HCT116 (cell line): ENCODE data around the gene NOC4L. TPM values are rescaled to one million over a fixed set of nuclear protein-coding genes. Genes with fewer than 3 reads are reported as not detected.

ENCODE experiments used
- ATAC-seq: fragments of 200-7000 bp; cut with Tn5 transposase; 2 replicates; pipeline ENCODE4 v1.9.1; 2020; ENCODE audit warnings: mild to moderate bottlenecking, moderate library complexity
- BruUV-seq: library from RNA; stranded (reverse); fragments of 400-500 nt; replicated peaks from 2 replicates; lab custom pipeline; 2021; lab: Mats Ljungman, UMichigan
- CTCF ChIA-PET: fragments of 300-600 bp; sonication (Branson Sonifier 250); formaldehyde crosslinking; loops from one replicate; lab custom pipeline; 2021; ENCODE audit warnings: antibody characterized with exemption; lab: Charles Lee
- POLR2A ChIA-PET: fragments of 300-600, 350-600 bp; sonication (Branson Sonifier 250); formaldehyde crosslinking; loops from one replicate; lab custom pipeline; 2021; ENCODE audit warnings: antibody characterized with exemption; lab: Charles Lee
- RAD21 ChIA-PET, 2 experiments: fragments of 300-600 bp; sonication (Branson Sonifier 250); formaldehyde crosslinking; loops; one replicate each; lab custom pipeline; 2023; ENCODE audit warnings: low total read pairs in 2 of 2; ENCODE audit not compliant: uncharacterized antibody in 2 of 2, unreplicated experiment in 2 of 2, low non-redundant PET in 1 of 2; lab: Charles Lee
- DNase-seq: peaks from one replicate; pipeline ENCODE4 v3.0.0-alpha.2; 2010; ENCODE audit warnings: low read depth, low spot score
- H2AFZ ChIP-seq: fragments of 200-600 bp; shearing (Covaris generic), sonication (generic); 2 replicates; pipeline ENCODE4 v1.6.1; 2017; ENCODE audit warnings: low read depth, mixed run types, mixed read lengths, antibody characterized with exemption, low read length; ENCODE audit not compliant: poor library complexity, severe bottlenecking
- H3K27ac ChIP-seq: 2 replicates; pipeline ENCODE4 v1.5.1; 2012; ENCODE audit warnings: low read depth, low read length
- H3K27me3 ChIP-seq: fragments of 200-600 bp; sonication (generic); 2 replicates; pipeline ENCODE4 v1.6.1; 2016; ENCODE audit warnings: mixed run types, low read length, mixed read lengths; ENCODE audit not compliant: insufficient read depth
- H3K36me3 ChIP-seq, 2 experiments: fragments of 200-500 bp in 1 of 2; fragments of 200-600 bp in 1 of 2; sonication (Bioruptor generic) in 1 of 2; sonication (generic) in 1 of 2; 2 replicates each; pipeline versions ENCODE4 v1.5.1 to v1.6.1; 2014 to 2016; ENCODE audit warnings: low read length in 2 of 2, inconsistent platforms in 1 of 2, mixed read lengths in 1 of 2, mixed run types in 1 of 2; ENCODE audit not compliant: insufficient read depth in 2 of 2, control insufficient read depth in 1 of 2
- H3K4me1 ChIP-seq, 2 experiments: fragments of 200-600 bp in 1 of 2; sonication (generic) in 1 of 2; 2 replicates each; pipeline versions ENCODE4 v1.5.1 to v1.6.1; 2012 to 2017; ENCODE audit warnings: low read length in 2 of 2, inconsistent platforms in 1 of 2, mild to moderate bottlenecking in 1 of 2, mixed read lengths in 1 of 2, mixed run types in 1 of 2, moderate library complexity in 1 of 2; ENCODE audit not compliant: insufficient read depth in 2 of 2, control insufficient read depth in 1 of 2
- H3K4me2 ChIP-seq: fragments of 200-600 bp; sonication (generic); 2 replicates; pipeline ENCODE4 v1.6.1; 2017; ENCODE audit warnings: mixed run types, low read length, mixed read lengths
- H3K4me3 ChIP-seq, 2 experiments: fragments of 200-600 bp in 1 of 2; sonication (generic) in 1 of 2; replicated peaks in 1 of 2; 2 replicates each; pipeline ENCODE4 v1.5.1; 2011 to 2016; ENCODE audit warnings: low read length in 2 of 2, control low read depth in 1 of 2, low read depth in 1 of 2, mild to moderate bottlenecking in 1 of 2, mixed read lengths in 1 of 2, mixed run types in 1 of 2
- H3K79me2 ChIP-seq: fragments of 200-600 bp; sonication (generic); 2 replicates; pipeline ENCODE4 v1.6.1; 2017; ENCODE audit warnings: mild to moderate bottlenecking, mixed run types, low read length, moderate library complexity, mixed read lengths; ENCODE audit not compliant: insufficient read depth
- H3K9ac ChIP-seq: fragments of 200-600 bp; sonication (generic); 2 replicates; pipeline ENCODE4 v1.6.1; 2016; ENCODE audit warnings: low read length, mixed read lengths
- H3K9me2 ChIP-seq: fragments of 200-600 bp; sonication (generic), shearing (Covaris generic); 2 replicates; pipeline ENCODE4 v1.6.1; 2017; ENCODE audit warnings: mixed run types, mild to moderate bottlenecking, moderate library complexity; ENCODE audit not compliant: insufficient read depth
- H3K9me3 ChIP-seq, 2 experiments: fragments of 200-500 bp in 1 of 2; fragments of 200-600 bp in 1 of 2; sonication (Bioruptor generic) in 1 of 2; sonication (generic) in 1 of 2; 2 replicates each; pipeline ENCODE4 v1.6.1; 2014 to 2017; ENCODE audit warnings: low read length in 2 of 2, mixed read lengths in 2 of 2, inconsistent platforms in 1 of 2, low read depth in 1 of 2, mild to moderate bottlenecking in 1 of 2, mixed run types in 1 of 2, moderate library complexity in 1 of 2; ENCODE audit not compliant: control insufficient read depth in 1 of 2, insufficient read depth in 1 of 2
- H4K20me1 ChIP-seq: fragments of 200-600 bp; sonication (generic), shearing (Covaris generic); 2 replicates; pipeline ENCODE4 v1.6.1; 2017; ENCODE audit warnings: mixed run types, mild to moderate bottlenecking, moderate library complexity; ENCODE audit not compliant: insufficient read depth
- CBX3 ChIP-seq: IDR thresholded peaks from 2 replicates; pipeline ENCODE4 v1.6.1; 2012; ENCODE audit warnings: low read depth
- EGR1 ChIP-seq: IDR thresholded peaks from 2 replicates; pipeline ENCODE4 v1.6.1; 2012; ENCODE audit warnings: low read depth
- ELF1 ChIP-seq: IDR thresholded peaks from 2 replicates; pipeline ENCODE4 v1.6.1; 2012; ENCODE audit warnings: low read depth, borderline replicate concordance
- FOSL1 ChIP-seq: IDR thresholded peaks from 2 replicates; pipeline ENCODE4 v1.6.1; 2012; ENCODE audit warnings: low read depth
- JUND ChIP-seq: IDR thresholded peaks from 2 replicates; pipeline ENCODE4 v1.6.1; 2012
- POLR2A ChIP-seq: IDR thresholded peaks from 2 replicates; pipeline ENCODE4 v1.7.0; 2011; ENCODE audit warnings: borderline replicate concordance; ENCODE audit not compliant: insufficient read depth, insufficient read length; ENCODE audit errors: extremely low read depth
- POLR2AphosphoS5 ChIP-seq: IDR thresholded peaks from 2 replicates; pipeline ENCODE4 v1.6.1; 2011; ENCODE audit warnings: mild to moderate bottlenecking, low read depth, low read length, moderate library complexity
- SIN3A ChIP-seq: IDR thresholded peaks from 2 replicates; pipeline ENCODE4 v1.6.1; 2012; ENCODE audit warnings: low read depth
- TCF7L2 ChIP-seq: IDR thresholded peaks from 2 replicates; pipeline ENCODE4 v1.7.0; 2011; ENCODE audit warnings: borderline replicate concordance, inconsistent platforms; ENCODE audit not compliant: insufficient read depth, insufficient read length; ENCODE audit errors: extremely low read depth
- ZNF274 ChIP-seq: fragments of 200-500 bp; sonication (Bioruptor generic); IDR thresholded peaks from 2 replicates; pipeline ENCODE4 v1.6.1; 2014; ENCODE audit warnings: mild to moderate bottlenecking, low read depth, low read length, inconsistent platforms
- intact Hi-C: fragments of 100-400 bp; cut with micrococcal nuclease; formaldehyde crosslinking; loops from 2 replicates; pipeline ENCODE4 v1.10.0; 2022
- total RNA-seq: library from RNA; stranded (reverse); gene quantifications from one replicate; pipeline ENCODE4 v1.2.1, GENCODE V29; 2021; ENCODE audit not compliant: unreplicated experiment
- TF ChIP-seq, protein P1 (sequence below): IDR thresholded peaks from 2 replicates; pipeline ENCODE4 v1.6.1; 2012
- TF ChIP-seq, protein P2 (sequence below), 3 experiments: fragments of 200-600 bp in 1 of 3; sonication (generic) in 1 of 3; IDR thresholded peaks in 2 of 3; conservative IDR thresholded peaks in 1 of 3; 2 replicates each; pipeline ENCODE4 v1.5.1; 2012 to 2017; ENCODE audit warnings: low read depth in 2 of 3, low read length in 2 of 3, antibody characterized with exemption in 1 of 3, borderline replicate concordance in 1 of 3, control low read depth in 1 of 3, mild to moderate bottlenecking in 1 of 3, mixed read lengths in 1 of 3, mixed run types in 1 of 3, moderate library complexity in 1 of 3; ENCODE audit not compliant: insufficient read depth in 1 of 3
- TF ChIP-seq, protein P3 (sequence below): IDR thresholded peaks from 2 replicates; pipeline ENCODE4 v1.6.1; 2012
- TF ChIP-seq, protein P4 (sequence below): IDR thresholded peaks from 2 replicates; pipeline ENCODE4 v1.6.1; 2011; ENCODE audit warnings: mild to moderate bottlenecking, low read length, moderate library complexity; ENCODE audit not compliant: insufficient replicate concordance; ENCODE audit errors: extremely low read depth

NOC4L gene
- total RNA-seq, 1 experiment from 2014 or later = 47.6 TPM

DNA sequence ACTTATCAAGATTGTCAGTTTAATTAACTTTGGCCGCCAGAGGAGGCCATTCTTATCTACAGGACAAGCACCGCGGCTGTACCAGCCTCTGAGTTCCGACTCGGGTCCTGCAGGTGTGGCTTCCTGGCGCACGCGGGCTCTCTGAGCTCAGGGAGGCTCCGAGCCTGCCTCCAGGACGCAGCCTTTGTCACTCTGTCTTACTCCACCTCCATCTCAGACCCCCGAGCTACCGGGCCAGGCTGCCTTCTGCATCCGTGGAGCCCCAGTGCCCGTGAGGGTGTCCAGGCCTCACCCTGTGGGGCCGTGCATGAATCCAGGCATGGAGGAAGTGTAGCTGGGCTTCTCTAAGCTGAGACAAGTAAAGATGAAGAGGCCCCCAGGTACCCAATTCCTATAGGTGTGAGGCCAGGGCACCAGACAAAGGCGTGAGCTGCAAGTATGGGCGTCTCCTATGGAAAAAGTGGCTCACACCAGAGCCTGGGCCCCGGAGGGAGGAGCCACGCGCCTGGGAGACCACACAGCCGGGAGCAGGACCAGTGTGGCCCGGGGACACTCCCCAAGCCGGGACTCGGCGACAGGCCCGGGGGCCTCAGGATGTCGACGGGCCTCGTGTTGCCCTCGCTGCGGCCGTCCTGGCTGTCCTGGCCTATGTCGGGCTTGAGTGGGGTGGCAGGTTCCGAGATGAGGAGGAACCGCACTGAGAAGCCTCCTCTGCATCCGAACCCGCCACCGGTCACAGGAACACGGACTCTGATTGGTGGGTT lies 42.8 kb downstream of the NOC4L start:
- no peak overlapping the region for H3K27ac ChIP-seq
- CTCF ChIA-PET = no interaction called here
- no peaks in the 10 kb centered on the region for H4K20me1 ChIP-seq
- H3K9me3 ChIP-seq = no peaks in the 10 kb centered on the region
- no peaks in the 10 kb centered on the region for H3K9me2 ChIP-seq
- H3K27me3 ChIP-seq = 0 out of 2 replicates have a peak, but pooled peaks cover 6% of the 10 kb centered on the region
- H3K36me3 ChIP-seq = no peaks in the 10 kb centered on the region
- TF ChIP-seq CBX3 = no peak
- no peak for TF ChIP-seq ZNF274
- TF ChIP-seq, protein P1, sequence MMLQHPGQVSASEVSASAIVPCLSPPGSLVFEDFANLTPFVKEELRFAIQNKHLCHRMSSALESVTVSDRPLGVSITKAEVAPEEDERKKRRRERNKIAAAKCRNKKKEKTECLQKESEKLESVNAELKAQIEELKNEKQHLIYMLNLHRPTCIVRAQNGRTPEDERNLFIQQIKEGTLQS = no peak
- no peak for TF ChIP-seq POLR2AphosphoS5
- TF ChIP-seq, protein P2, sequence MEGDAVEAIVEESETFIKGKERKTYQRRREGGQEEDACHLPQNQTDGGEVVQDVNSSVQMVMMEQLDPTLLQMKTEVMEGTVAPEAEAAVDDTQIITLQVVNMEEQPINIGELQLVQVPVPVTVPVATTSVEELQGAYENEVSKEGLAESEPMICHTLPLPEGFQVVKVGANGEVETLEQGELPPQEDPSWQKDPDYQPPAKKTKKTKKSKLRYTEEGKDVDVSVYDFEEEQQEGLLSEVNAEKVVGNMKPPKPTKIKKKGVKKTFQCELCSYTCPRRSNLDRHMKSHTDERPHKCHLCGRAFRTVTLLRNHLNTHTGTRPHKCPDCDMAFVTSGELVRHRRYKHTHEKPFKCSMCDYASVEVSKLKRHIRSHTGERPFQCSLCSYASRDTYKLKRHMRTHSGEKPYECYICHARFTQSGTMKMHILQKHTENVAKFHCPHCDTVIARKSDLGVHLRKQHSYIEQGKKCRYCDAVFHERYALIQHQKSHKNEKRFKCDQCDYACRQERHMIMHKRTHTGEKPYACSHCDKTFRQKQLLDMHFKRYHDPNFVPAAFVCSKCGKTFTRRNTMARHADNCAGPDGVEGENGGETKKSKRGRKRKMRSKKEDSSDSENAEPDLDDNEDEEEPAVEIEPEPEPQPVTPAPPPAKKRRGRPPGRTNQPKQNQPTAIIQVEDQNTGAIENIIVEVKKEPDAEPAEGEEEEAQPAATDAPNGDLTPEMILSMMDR (IDR thresholded peaks at IDR 0.05 in 2 of 3, conservative IDR thresholded peaks at IDR 0.05 in 1 of 3; ENCODE audit: borderline replicate concordance in 1 of 3, insufficient read depth in 1 of 3, low read depth in 2 of 3, low read length in 2 of 3) = no peak
- TF ChIP-seq FOSL1 = no peak
- no peak for TF ChIP-seq JUND
- TF ChIP-seq, protein P3, sequence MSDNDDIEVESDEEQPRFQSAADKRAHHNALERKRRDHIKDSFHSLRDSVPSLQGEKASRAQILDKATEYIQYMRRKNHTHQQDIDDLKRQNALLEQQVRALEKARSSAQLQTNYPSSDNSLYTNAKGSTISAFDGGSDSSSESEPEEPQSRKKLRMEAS = no peak
- no peak for TF ChIP-seq POLR2A
- TF ChIP-seq TCF7L2 = no peak
- no peak for TF ChIP-seq SIN3A
- no peak for TF ChIP-seq EGR1
- TF ChIP-seq, protein P4, sequence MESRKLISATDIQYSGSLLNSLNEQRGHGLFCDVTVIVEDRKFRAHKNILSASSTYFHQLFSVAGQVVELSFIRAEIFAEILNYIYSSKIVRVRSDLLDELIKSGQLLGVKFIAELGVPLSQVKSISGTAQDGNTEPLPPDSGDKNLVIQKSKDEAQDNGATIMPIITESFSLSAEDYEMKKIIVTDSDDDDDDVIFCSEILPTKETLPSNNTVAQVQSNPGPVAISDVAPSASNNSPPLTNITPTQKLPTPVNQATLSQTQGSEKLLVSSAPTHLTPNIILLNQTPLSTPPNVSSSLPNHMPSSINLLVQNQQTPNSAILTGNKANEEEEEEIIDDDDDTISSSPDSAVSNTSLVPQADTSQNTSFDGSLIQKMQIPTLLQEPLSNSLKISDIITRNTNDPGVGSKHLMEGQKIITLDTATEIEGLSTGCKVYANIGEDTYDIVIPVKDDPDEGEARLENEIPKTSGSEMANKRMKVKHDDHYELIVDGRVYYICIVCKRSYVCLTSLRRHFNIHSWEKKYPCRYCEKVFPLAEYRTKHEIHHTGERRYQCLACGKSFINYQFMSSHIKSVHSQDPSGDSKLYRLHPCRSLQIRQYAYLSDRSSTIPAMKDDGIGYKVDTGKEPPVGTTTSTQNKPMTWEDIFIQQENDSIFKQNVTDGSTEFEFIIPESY = no peak
- TF ChIP-seq ELF1 = no peak
- TF ChIP-seq, all 23 proteins: peak for 0
- Histone ChIP-seq H3K4me3 (no peak overlapping the region), H2AFZ (no peak overlapping the region), H3K4me1 (peaks cover 7 to 22% of the 10 kb centered on the region in 2 experiments), H3K79me2 (no peaks in the 10 kb centered on the region), H3K9ac (no peak overlapping the region), H3K4me2 (no peak overlapping the region)
- DNase-seq = no peak
- ATAC-seq = no peak
- POLR2A ChIA-PET = no interaction called here
- BruUV-seq = no TSS peak
- RAD21 ChIA-PET = no interaction called here
- intact Hi-C loops = no loop called here
